GM18909 (cell line): ENCODE data around the gene C18orf63.

ENCODE experiments used
- ATAC-seq: cut with Tn5 transposase; IDR thresholded peaks from one replicate; pipeline ENCODE4 v1.9.1; 2021; ENCODE audit warnings: mild to moderate bottlenecking; ENCODE audit not compliant: unreplicated experiment, poor library complexity

C18orf63 gene

GRCh38 chr18:74399091-74399887, 83.7 kb downstream of the C18orf63 start:
- no peak for ATAC-seq

- no peak for ATAC-seq
Measured at GRCh38 chr18:74400813-74401212, 85.2 kb downstream of the C18orf63 start.

GRCh38 chr18:74402806-74403433, 87.3 kb downstream of the C18orf63 start:
- no peak for ATAC-seq

GRCh38 chr18:74407888-74408287, 92.2 kb downstream of the C18orf63 start:
- peak; percentile 78 for ATAC-seq
